ENCODE results near the gene ALK. TPM values are rescaled to one million over a fixed set of nuclear protein-coding genes. Genes with fewer than 3 reads are reported as not detected.

The ALK gene
- total RNA-seq, 2 experiments from 2014 or later = not detected

- DNase-seq = no peak
- Mint-ChIP-seq H3K36me3 (no peaks in the 10 kb centered on the region), H3K9me3 (no peaks in the 10 kb centered on the region), H3K4me1 (ENCODE audit: low read depth) (no peaks in the 10 kb centered on the region), H3K4me3 (no peak overlapping the region), H3K27me3 (no peaks in the 10 kb centered on the region), H3K27ac (no peak overlapping the region)
- POLR2A ChIA-PET = no interaction called here
- intact Hi-C loops (cut with micrococcal nuclease) = no loop called here
- CTCF ChIA-PET = no interaction called here
These were observed 488.3 kb downstream of the ALK start for GRCh38 chr2:29433128-29433527.

GRCh38 chr2:29431485-29431884 is 489.9 kb downstream of the ALK start:
- intact Hi-C loops (cut with micrococcal nuclease) = no loop called here
- POLR2A ChIA-PET = no interaction called here
- CTCF ChIA-PET = no interaction called here
- Mint-ChIP-seq H3K27ac (no peak overlapping the region), H3K4me3 (no peak overlapping the region), H3K4me1 (ENCODE audit: low read depth) (no peaks in the 10 kb centered on the region), H3K9me3 (no peaks in the 10 kb centered on the region), H3K36me3 (no peaks in the 10 kb centered on the region), H3K27me3 (no peaks in the 10 kb centered on the region)
- no peak for DNase-seq

GRCh38 chr2:29430382-29431112 is 490.8 kb downstream of the ALK start:
- H3K4me3 Mint-ChIP-seq = no peak overlapping the region
- intact Hi-C loops (cut with micrococcal nuclease) = no loop called here
- ChIA-PET POLR2A (no interaction called here), CTCF (no interaction called here)
- DNase-seq = no peak
- H3K36me3 Mint-ChIP-seq = no peaks in the 10 kb centered on the region
- H3K27me3 Mint-ChIP-seq = no peaks in the 10 kb centered on the region
- H3K4me1 Mint-ChIP-seq (ENCODE audit: low read depth) = no peaks in the 10 kb centered on the region
- no peaks in the 10 kb centered on the region for H3K9me3 Mint-ChIP-seq
- H3K27ac Mint-ChIP-seq = no peak overlapping the region

GRCh38 chr2:29426354-29426753 is 495.0 kb downstream of the ALK start:
- no peak overlapping the region for H3K4me3 Mint-ChIP-seq
- DNase-seq = no peak
- ChIA-PET CTCF (no interaction called here), POLR2A (no interaction called here)
- H3K9me3 Mint-ChIP-seq = no peaks in the 10 kb centered on the region
- intact Hi-C loops (cut with micrococcal nuclease) = no loop called here
- H3K27me3 Mint-ChIP-seq = peaks cover 12% of the 10 kb centered on the region
- H3K4me1 Mint-ChIP-seq (ENCODE audit: low read depth) = no peaks in the 10 kb centered on the region
- H3K36me3 Mint-ChIP-seq = no peaks in the 10 kb centered on the region
- no peak overlapping the region for H3K27ac Mint-ChIP-seq

GRCh38 chr2:29425866-29426265 is 495.5 kb downstream of the ALK start:
- intact Hi-C loops (cut with micrococcal nuclease) = no loop called here
- Mint-ChIP-seq H3K9me3 (no peaks in the 10 kb centered on the region), H3K36me3 (no peaks in the 10 kb centered on the region), H3K4me3 (no peak overlapping the region), H3K27ac (no peak overlapping the region), H3K4me1 (ENCODE audit: low read depth) (no peaks in the 10 kb centered on the region), H3K27me3 (peaks cover 14% of the 10 kb centered on the region)
- no peak for DNase-seq
- ChIA-PET CTCF (no interaction called here), POLR2A (no interaction called here)

GRCh38 chr2:29423061-29423666 is 498.2 kb downstream of the ALK start:
- ChIA-PET CTCF (no interaction called here), POLR2A (no interaction called here)
- Mint-ChIP-seq H3K27ac (no peak overlapping the region), H3K36me3 (no peaks in the 10 kb centered on the region), H3K4me1 (ENCODE audit: low read depth) (no peaks in the 10 kb centered on the region), H3K4me3 (no peak overlapping the region), H3K27me3 (peaks cover 20% of the 10 kb centered on the region), H3K9me3 (no peaks in the 10 kb centered on the region)
- intact Hi-C loops (cut with micrococcal nuclease) = no loop called here
- no peak for DNase-seq

- Mint-ChIP-seq H3K27me3 (peaks cover 20% of the 10 kb centered on the region), H3K36me3 (no peaks in the 10 kb centered on the region), H3K27ac (no peak overlapping the region), H3K9me3 (no peaks in the 10 kb centered on the region), H3K4me1 (ENCODE audit: low read depth) (no peaks in the 10 kb centered on the region), H3K4me3 (no peak overlapping the region)
- CTCF ChIA-PET = no interaction called here
- POLR2A ChIA-PET = no interaction called here
- intact Hi-C loops (cut with micrococcal nuclease) = no loop called here
- no peak for DNase-seq
These were observed 500.2 kb downstream of the ALK start for GRCh38 chr2:29420999-29421782.

- POLR2A ChIA-PET = no interaction called here
- H3K9me3 Mint-ChIP-seq = no peaks in the 10 kb centered on the region
- DNase-seq = no peak
- H3K27ac Mint-ChIP-seq = no peak overlapping the region
- H3K4me3 Mint-ChIP-seq = no peak overlapping the region
- no peaks in the 10 kb centered on the region for H3K4me1 Mint-ChIP-seq (ENCODE audit: low read depth)
- CTCF ChIA-PET = no interaction called here
- no peaks in the 10 kb centered on the region for H3K36me3 Mint-ChIP-seq
- peaks cover 20% of the 10 kb centered on the region for H3K27me3 Mint-ChIP-seq
- intact Hi-C loops (cut with micrococcal nuclease) = no loop called here
These were observed 500.9 kb downstream of the ALK start for GRCh38 chr2:29420464-29420863.

GRCh38 chr2:29417630-29418029 is 503.8 kb downstream of the ALK start:
- DNase-seq = no peak
- H3K27ac Mint-ChIP-seq = no peak overlapping the region
- H3K27me3 Mint-ChIP-seq = peaks cover 12% of the 10 kb centered on the region
- intact Hi-C loops (cut with micrococcal nuclease) = no loop called here
- H3K4me1 Mint-ChIP-seq (ENCODE audit: low read depth) = no peaks in the 10 kb centered on the region
- CTCF ChIA-PET = interaction anchor here (1.2 kb wide), 1 partner anchor 108 kb away, joined by 3 read pairs; no protein-coding TSS in a partner anchor
- H3K9me3 Mint-ChIP-seq = no peaks in the 10 kb centered on the region
- H3K4me3 Mint-ChIP-seq = no peak overlapping the region
- POLR2A ChIA-PET = no interaction called here
- no peaks in the 10 kb centered on the region for H3K36me3 Mint-ChIP-seq

- intact Hi-C loops (cut with micrococcal nuclease) = no loop called here
- no peaks in the 10 kb centered on the region for H3K27me3 Mint-ChIP-seq
- no peaks in the 10 kb centered on the region for H3K9me3 Mint-ChIP-seq
- H3K4me3 Mint-ChIP-seq = no peak overlapping the region
- H3K27ac Mint-ChIP-seq = no peak overlapping the region
- ChIA-PET CTCF (no interaction called here), POLR2A (no interaction called here)
- DNase-seq = no peak
- no peaks in the 10 kb centered on the region for H3K36me3 Mint-ChIP-seq
- H3K4me1 Mint-ChIP-seq (ENCODE audit: low read depth) = no peaks in the 10 kb centered on the region
These were observed 509.0 kb downstream of the ALK start for GRCh38 chr2:29412197-29412925.

- Mint-ChIP-seq H3K4me3 (no peak overlapping the region), H3K4me1 (ENCODE audit: low read depth) (no peaks in the 10 kb centered on the region), H3K9me3 (no peaks in the 10 kb centered on the region), H3K27me3 (peaks cover 1% of the 10 kb centered on the region), H3K27ac (no peak overlapping the region), H3K36me3 (no peaks in the 10 kb centered on the region)
- intact Hi-C loops (cut with micrococcal nuclease) = no loop called here
- POLR2A ChIA-PET = no interaction called here
- CTCF ChIA-PET = no interaction called here
- no peak for DNase-seq
These were observed 515.7 kb downstream of the ALK start for GRCh38 chr2:29405707-29406106.

- POLR2A ChIA-PET = no interaction called here
- H3K27me3 Mint-ChIP-seq = peaks cover 1% of the 10 kb centered on the region
- no peaks in the 10 kb centered on the region for H3K4me1 Mint-ChIP-seq (ENCODE audit: low read depth)
- no peaks in the 10 kb centered on the region for H3K9me3 Mint-ChIP-seq
- no peak overlapping the region for H3K4me3 Mint-ChIP-seq
- intact Hi-C loops (cut with micrococcal nuclease) = no loop called here
- CTCF ChIA-PET = no interaction called here
- H3K36me3 Mint-ChIP-seq = no peaks in the 10 kb centered on the region
- DNase-seq = no peak
- H3K27ac Mint-ChIP-seq = no peak overlapping the region
These were observed 516.1 kb downstream of the ALK start for GRCh38 chr2:29405266-29405665.
